HG02884 (cell line): ENCODE data around the gene EP400.

Experiments
- ATAC-seq: cut with Tn5 transposase; IDR thresholded peaks from one replicate; pipeline ENCODE4 v1.9.1; 2021; ENCODE audit warnings: mild to moderate bottlenecking, moderate library complexity; ENCODE audit not compliant: unreplicated experiment

Gene EP400, protein sequence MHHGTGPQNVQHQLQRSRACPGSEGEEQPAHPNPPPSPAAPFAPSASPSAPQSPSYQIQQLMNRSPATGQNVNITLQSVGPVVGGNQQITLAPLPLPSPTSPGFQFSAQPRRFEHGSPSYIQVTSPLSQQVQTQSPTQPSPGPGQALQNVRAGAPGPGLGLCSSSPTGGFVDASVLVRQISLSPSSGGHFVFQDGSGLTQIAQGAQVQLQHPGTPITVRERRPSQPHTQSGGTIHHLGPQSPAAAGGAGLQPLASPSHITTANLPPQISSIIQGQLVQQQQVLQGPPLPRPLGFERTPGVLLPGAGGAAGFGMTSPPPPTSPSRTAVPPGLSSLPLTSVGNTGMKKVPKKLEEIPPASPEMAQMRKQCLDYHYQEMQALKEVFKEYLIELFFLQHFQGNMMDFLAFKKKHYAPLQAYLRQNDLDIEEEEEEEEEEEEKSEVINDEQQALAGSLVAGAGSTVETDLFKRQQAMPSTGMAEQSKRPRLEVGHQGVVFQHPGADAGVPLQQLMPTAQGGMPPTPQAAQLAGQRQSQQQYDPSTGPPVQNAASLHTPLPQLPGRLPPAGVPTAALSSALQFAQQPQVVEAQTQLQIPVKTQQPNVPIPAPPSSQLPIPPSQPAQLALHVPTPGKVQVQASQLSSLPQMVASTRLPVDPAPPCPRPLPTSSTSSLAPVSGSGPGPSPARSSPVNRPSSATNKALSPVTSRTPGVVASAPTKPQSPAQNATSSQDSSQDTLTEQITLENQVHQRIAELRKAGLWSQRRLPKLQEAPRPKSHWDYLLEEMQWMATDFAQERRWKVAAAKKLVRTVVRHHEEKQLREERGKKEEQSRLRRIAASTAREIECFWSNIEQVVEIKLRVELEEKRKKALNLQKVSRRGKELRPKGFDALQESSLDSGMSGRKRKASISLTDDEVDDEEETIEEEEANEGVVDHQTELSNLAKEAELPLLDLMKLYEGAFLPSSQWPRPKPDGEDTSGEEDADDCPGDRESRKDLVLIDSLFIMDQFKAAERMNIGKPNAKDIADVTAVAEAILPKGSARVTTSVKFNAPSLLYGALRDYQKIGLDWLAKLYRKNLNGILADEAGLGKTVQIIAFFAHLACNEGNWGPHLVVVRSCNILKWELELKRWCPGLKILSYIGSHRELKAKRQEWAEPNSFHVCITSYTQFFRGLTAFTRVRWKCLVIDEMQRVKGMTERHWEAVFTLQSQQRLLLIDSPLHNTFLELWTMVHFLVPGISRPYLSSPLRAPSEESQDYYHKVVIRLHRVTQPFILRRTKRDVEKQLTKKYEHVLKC (N-terminal part only)

DNA sequence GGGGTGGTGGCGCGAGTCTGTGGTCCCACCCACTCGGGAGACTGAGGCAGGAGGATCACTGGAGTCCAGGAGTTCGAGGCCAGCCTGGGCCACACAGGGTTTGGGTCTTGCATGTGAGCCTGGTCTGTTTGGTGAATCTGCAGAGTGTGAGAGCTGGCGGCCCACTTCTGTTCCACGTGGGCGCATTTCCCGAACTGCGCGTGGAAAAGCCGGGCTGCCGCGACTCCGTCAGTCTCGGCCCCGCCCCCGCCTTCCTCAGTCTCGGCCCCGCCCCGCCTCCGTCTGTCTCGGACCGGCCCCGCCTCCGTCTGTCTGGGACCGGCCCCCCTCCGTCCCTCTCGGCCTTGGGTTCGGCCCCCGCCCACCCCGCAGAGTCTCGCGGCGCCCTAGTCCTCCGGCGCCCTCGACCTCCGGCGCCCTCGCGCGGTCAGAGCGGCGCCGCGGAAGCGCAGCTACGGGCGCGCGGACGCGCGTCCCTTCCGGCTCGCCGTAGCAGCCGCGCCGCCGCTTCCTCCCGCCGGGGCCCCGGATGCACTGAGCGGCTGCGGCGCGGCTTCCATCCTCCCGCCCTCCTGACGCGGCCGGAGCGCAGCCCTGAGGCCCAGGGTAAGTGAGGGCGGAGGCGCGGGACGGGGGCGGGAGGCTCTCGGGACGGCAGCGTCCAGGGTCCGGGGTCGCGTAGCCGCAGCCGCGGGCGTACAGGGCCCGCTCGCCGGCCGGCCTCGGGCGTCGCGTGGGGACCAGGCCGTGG is at the start of gene EP400:
Gene EP400, plus strand, starts transcription at position 512 of the 751 bp plus-strand sequence. CDS start 10,678 bp downstream, outside the sequence.
- peak; percentile 78 for ATAC-seq

DNA sequence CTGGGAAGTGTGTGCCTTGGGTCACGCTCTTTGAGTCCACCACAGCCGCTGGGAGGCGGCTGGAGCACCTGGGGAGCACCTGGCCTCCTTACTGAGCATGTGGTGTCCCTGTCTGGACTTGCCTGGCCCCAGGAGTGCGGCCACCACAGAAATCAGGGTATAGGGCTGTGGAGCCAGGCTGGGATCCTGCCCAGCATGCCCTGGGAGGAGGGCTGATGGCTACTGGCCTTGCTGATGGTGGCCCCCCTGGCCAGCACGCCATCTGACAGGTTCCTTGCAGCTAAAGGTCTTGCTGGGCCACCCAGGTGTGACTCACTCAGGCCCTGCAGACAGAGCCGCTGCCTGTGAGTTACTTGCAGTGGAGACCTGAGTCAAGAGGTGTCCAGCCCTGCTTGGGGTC is 49.3 kb upstream of the EP400 start:
- ATAC-seq, result no peak

DNA sequence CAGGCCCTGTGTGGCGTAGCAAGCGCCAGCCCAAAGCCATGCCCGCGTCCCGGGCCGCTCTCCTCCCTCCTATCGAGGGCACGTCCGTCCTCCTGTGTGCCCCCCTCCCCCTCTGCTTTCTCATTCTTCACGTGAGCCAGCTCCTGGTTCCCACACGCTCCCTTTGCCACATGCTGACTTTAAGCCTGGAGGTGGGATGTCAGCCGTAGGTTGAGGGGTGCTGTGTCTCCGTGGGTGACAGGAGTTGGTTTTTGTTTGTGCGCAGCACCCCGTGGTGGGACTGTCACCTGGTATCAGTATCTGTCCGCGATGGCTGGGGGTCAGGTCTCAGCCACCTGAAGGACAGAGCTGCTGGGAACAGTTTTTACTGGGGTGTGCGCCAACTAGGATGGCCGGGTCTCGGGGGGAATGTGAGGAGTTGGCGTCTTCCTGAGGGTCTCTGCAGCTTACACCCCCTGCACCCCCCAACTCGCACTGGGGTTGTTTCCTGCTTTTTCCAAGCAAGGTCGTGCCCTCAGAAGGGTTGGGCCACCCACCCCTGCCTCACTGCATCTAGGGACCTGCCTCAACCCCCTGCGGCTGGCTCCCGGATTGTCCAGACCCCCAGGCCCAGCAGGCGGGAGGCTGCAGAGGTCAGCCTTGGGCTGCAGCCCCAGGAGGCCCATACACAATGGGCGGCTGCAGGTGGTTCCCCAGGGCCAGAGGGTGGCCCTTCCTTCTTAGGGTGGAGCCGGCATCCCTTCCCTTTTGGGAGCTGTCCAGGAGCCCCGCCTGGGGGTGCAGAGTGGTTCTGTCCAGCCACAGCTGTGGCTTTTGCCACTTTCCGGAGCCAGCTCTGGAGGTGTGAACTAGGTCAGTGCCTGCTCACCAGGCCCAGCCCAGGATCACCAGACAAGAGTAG is 48.1 kb upstream of the EP400 start:
- no peak for ATAC-seq

DNA sequence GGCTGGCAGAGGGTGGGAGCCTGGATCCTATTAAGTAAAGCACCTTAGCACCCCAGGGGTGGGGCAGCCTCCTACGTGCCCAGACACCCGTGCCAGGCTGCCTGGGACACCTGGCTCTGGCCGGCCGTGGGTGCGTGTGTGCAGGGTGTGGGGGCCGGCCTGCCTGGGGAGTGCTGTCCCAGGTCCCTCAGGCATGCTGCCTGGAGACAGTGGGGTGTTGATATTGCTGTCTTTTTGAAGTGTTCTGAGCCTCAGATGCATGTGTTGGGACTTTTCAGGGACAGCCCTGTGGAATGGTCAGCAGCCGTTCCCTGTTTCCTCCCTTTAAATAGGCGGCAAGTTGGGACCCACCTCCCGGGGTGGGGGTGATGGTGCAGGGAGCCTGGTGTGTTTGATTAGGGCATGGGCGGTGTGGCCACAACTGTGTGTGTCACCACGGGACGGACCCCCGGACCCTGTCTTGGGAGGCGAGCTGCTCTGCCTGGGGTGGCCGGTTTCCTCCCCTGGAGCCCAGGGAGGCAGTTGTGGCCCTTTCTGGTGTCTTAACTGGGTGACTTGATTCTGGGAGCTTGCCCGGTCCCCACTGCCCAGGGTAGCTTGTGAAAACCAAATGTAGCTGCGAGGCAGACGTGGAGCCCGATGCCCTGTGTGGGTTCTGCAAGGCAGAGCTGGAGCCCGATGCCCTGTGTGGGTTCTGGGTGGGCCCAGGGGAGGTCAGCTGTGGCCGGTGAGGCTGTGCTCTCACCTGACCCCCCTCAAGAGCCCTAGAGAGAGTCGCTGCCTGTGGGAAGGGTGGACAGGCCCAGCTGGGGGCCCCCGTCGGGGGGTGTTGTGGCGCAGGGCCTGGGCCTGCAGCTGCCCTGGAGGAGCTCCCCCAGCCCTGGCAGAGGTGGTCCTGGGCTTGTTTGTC is 47.2 kb upstream of the EP400 start:
- no peak for ATAC-seq

DNA sequence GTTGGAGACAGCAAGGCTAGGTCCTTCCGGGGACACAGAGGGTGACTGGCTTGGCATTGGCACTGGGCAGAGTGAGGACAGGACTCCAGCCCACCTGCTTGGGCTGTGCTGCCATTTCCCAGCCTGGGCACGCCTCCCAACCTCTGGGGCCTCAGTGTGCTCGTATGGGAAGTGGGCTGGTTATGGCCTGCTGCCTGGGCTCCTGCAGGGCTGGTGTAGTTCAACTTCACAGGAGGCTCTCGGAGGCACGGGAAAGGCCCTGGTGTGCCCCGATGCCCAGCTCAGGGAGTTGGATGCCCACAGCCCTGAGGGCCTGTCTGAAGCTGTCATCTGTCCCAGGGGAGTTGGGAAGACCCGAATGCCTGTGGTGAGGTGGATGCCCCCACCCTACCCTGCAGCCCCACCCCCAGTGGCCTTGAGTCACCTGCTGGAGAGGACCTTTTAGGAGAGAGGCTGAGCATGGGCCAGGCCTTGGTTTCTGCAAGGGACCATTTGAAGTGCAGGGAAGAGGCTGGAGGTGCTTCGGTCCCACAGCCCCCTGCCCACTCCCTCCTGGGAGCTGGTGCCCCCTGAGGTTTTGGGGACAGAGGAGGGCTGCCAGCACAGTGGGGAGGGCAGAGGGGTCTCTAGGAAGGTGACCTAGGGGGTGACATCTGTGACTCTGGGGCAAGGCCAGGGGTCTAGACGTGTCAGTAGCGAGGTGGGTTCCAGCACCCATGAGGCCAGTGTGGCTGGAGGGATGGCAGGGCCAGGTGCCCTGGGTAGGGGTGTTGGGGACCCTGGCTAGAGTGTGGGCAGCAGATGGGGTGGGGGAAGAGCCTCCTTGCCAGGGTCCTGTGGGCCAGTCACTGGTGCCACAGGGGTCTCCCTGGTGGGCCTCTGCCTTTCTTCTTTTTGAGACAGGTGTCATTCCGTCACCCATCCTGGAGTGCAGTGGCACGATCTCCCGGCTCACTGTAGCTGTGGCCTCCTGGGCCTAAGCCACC is 46.2 kb upstream of the EP400 start:
- ATAC-seq, result no peak

DNA sequence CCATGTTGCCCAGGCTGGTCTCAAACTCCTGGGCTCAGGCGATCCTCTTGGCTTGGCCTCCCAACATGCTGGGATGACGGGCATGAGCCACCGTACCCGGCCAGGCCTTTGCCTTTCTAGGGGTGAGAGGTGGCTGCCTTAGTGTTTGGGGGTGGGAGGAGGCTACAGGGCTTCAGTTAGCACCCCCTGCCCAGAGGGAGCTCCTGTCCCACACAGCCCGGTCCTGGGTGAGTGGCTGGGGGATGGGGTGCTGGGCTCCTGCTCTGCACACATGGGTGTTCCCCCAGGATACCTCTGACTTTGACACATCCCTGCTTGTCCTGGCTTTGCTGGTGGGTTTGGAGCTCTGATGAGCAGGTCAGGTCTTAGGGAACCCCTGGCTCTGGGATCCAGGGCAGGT is 45.4 kb upstream of the EP400 start:
- no peak for ATAC-seq

DNA sequence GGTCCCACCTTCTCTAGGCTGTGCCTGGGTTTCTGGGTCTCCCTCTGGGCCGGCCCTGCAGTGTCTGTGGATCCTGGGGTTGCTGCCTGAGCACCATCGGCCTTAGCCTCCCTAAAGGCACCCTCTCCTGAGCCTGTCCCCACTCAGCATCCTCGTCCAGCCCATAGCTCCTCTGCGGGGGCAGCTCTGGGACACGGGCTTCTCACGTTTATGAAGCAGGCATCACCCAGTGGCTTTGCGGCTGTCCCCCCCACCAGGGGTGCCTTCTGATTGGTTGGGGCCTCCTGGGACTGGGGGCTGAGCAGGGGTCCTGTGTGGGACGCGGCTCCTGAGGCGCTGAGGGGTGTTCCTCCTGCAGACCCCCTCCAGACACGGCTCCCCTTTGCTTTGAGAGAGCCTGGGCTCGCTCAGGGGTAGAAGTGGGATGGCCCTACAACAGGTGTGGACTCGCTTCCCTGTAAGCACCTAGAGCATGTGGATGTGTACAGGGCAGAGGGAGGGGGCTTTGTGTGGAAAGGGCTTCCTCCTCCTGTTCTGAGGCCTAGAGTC is 44.6 kb upstream of the EP400 start:
- ATAC-seq, result no peak

DNA sequence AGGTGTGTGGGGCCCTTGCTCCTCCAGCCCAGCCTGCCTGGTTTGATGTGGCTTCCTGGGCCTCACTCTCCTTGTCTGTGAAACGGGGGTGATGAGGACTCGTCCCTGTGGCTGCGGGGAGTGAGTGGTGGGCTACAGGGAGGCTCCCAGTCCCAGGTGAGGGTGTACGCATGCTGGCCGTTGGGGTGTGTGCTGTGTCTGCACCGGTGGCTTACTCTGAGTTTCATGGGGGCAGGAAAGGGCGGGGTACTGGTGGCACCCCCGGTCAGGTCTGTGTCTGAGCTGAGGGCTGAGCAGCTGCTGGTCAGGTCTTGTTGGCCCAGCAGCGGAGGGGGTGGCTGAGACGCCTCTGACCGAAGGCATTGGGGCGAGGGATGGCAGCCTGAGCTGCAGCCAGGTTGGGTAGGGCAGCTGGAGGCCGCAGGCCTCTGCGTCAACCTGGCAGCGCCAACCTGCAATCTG is 44.1 kb upstream of the EP400 start:
- ATAC-seq, result no peak

DNA sequence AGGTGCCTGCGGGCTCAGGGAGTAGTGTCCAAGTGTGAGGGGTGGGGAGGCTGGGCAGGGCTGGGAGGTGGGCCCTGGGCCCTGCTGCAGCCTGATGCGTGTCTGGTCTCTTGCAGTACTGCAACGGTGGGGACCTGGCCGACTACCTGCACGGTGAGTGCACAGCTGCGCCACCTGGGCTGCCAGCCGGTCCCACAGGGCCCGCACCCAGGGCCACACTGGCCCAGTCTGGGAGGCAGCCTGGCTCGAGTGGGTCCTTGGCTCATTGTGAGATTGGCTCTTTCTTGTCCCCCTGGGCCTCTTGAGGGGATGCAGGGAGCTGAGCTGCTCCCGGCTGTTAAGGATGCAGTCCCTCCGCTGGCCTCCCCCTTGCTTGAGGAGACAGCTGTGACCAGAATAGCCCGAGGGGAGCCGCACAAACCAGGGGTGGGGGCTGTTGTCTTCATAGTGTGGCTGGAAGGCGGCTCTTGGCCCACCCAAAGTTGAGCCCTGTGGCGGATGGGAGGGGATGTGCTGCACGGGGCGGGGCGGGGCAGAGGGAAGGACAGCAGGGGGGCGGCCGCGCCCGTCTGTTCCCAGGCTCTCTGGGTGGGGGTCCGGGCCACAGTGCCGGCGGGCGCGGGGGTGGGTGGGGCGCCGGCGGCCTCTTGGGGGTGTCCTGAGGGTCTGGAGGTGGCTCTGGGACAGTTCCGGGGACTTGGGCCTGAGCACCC is 42.2 kb upstream of the EP400 start:
- no peak for ATAC-seq

DNA sequence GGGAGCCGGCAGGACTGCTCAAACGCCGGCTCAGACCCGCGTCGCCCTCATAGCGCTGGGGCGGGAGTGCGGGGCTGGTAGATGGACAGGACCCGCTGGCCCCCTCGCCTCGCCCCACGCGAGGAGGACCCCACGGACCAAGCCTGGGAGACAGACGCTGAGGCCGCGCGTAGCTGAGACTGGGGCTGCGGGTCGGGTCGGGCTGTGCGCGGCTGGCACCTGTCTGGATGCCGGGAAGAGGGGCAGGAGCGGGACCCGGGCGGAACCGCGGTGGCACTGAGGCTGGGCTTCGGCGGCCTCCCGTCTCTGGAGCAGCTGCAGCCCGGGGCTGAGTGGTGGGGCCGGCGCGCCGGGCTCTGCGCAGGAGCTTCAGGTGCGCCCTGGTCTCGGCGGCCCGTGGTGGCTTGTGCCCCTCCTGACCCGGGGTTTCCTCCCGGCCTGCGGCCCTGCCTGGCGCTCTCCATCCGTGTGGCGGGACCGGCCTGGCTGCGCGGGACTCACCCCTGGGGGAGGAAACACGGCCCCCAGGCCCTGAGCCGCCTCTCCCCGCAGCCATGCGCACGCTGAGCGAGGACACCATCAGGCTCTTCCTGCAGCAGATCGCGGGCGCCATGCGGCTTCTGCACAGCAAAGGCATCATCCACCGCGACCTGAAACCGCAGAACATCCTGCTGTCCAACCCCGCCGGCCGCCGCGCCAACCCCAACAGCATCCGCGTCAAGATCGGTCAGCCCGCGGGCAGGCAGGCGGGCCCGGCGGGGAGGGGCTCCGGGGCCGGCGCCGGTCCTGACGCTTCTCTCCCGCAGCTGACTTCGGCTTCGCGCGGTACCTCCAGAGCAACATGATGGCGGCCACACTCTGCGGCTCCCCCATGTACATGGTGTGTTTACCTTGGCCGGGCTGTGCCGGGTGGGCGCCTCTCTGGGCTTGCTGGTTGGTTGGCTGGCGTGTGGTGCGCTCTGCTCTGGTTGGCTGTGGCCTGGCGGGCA is 41.4 kb upstream of the EP400 start:
- ATAC-seq, result no peak

DNA sequence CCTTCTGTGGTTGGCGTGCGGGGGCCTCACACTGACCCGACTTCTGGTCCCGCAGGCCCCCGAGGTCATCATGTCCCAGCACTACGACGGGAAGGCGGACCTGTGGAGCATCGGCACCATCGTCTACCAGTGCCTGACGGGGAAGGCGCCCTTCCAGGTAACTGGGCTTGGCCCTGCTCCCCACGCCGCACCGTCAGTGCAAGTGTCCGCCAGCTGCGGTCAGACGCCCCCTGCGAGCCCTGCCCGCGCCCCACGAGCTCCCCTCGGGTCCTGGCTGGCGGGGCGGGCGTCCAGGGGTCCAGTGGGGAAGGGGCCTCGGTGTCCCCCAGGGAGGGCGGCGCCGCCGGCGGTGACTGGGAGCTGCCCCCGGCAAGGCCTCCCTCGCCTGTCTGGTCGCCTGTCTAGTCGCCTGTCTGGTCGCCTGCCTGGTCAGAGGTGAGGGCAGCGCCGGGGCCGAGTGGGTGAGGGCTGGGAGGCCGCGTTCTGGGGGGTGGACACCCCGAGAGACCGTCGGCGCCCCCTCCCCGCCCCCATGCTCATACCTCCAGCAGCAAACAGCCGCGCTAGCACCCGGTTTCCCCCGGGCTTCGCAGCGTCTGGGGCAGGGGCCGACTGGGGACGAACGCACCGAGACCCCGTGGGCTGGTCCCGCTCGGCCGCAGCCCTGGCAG is 40.5 kb upstream of the EP400 start:
- no peak for ATAC-seq

DNA sequence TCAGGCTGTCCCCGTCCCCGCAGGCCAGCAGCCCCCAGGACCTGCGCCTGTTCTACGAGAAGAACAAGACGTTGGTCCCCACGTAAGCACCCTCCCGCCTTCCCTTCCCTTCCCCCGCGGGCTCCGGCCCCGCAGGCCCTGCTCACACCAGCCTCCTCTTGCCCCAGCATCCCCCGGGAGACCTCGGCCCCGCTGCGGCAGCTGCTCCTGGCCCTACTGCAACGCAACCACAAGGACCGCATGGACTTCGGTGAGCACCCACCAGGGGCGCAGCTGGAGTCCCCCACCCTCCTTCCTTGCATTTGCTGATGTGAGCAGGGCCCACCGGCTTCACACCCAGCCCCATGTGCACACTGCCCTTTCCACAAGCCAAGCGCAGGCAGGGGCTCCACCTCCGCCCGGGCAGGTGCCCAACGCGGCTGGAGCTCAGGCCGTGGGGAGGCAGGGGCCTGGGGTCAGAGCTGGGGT is 40.0 kb upstream of the EP400 start:
- no peak for ATAC-seq

DNA sequence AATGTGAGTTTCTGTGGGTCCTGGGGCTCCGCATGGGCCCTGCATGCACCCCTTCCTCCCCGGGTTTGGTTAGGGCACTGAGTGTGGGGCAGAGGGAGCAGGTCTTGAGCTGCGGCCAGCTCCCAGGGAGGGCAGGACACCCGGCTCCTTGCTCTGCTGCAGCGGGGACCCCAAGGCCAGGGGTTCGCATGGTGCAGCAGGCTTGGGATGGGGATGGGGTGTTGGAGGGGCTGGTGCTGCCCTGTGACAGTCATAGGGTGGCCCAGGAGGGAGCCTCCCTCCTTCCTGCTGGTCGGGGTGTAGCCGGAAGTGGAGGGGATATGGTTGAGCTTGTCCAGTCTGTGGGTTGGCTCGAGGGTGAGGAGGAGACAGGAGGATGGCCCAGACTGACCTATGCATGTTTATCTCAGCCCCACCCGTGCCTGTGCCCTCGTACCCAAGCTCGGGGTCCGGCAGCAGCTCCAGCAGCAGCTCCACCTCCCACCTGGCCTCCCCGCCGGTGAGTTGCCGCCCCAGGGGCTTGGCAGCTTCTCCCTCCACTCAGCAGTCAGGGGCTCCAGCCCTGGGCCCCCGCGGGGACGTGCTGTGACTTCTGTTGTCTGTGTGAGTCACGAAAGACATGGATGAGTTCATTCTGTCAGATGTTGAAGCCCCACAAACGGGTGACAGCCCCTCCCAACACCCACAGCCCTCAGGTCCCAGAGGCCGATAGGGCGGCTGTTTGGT is 39.3 kb upstream of the EP400 start:
- ATAC-seq, result no peak
